MCF 10A (cell line): Measurements from ENCODE around the gene PCSK5. TPM values are rescaled to one million over a fixed set of nuclear protein-coding genes. Genes with fewer than 3 reads are reported as not detected.

Source experiments
- BruUV-seq: library from RNA; stranded (reverse); fragments of 400-500 nt; replicated peaks from 2 replicates; lab custom pipeline; 2021; lab: Mats Ljungman, UMichigan
- CTCF ChIA-PET: fragments of 300-600 bp; sonication (Branson Sonifier 250); formaldehyde crosslinking; extraction: SDS; loops from one replicate; lab custom pipeline; 2021; ENCODE audit warnings: antibody characterized with exemption, inconsistent platforms; lab: Yijun Ruan, JAX
- POLR2A ChIA-PET: fragments of 300-600, 350-650 bp; sonication (Branson Sonifier 250); formaldehyde crosslinking; extraction: SDS; loops from one replicate; lab custom pipeline; 2020; ENCODE audit warnings: antibody characterized with exemption, inconsistent platforms; lab: Yijun Ruan, JAX
- DNase-seq: peaks from one replicate; pipeline ENCODE4 v3.0.0-alpha.2; 2018; ENCODE audit not compliant: unreplicated experiment
- H3K27ac Mint-ChIP-seq: one replicate; pipeline ENCODE4 v1.8.0; 2022; ENCODE audit warnings: mild to moderate bottlenecking, low read depth, mixed read lengths; ENCODE audit not compliant: unreplicated experiment
- H3K27me3 Mint-ChIP-seq: one replicate; pipeline ENCODE4 v1.8.0; 2022; ENCODE audit warnings: mixed read lengths; ENCODE audit not compliant: insufficient read depth, unreplicated experiment
- H3K36me3 Mint-ChIP-seq: one replicate; pipeline ENCODE4 v1.8.0; 2022; ENCODE audit warnings: mild to moderate bottlenecking, moderate library complexity, mixed read lengths; ENCODE audit not compliant: insufficient read depth, unreplicated experiment
- H3K4me1 Mint-ChIP-seq: one replicate; pipeline ENCODE4 v1.8.0; 2022; ENCODE audit warnings: mixed read lengths; ENCODE audit not compliant: insufficient read depth, unreplicated experiment
- H3K4me3 Mint-ChIP-seq: one replicate; pipeline ENCODE4 v1.8.0; 2022; ENCODE audit warnings: mild to moderate bottlenecking, moderate library complexity, mixed read lengths; ENCODE audit not compliant: unreplicated experiment
- H3K9me3 Mint-ChIP-seq: one replicate; pipeline ENCODE4 v1.8.0; 2022; ENCODE audit warnings: mixed read lengths; ENCODE audit not compliant: unreplicated experiment
- intact Hi-C: fragments of 100-400 bp; cut with micrococcal nuclease; formaldehyde crosslinking; loops from 2 replicates; pipeline ENCODE4 v1.14.1; 2022
- total RNA-seq: library from RNA; stranded (reverse); gene quantifications from 2 replicates; pipeline ENCODE4 v1.2.3, GENCODE V29; 2022
- TF ChIP-seq, protein P1 (sequence below): fragments of 200-600 bp; IDR thresholded peaks from one replicate; pipeline ENCODE4 v1.8.0; 2022; ENCODE audit warnings: antibody characterized with exemption, mild to moderate bottlenecking; ENCODE audit not compliant: unreplicated experiment

Gene PCSK5
- total RNA-seq, 1 experiment from 2014 or later = not detected

GRCh38 chr9:75946766-75947165 is 56.3 kb downstream of the PCSK5 start:
- ChIA-PET POLR2A (no interaction called here), CTCF (interaction anchor here (0.5 to 0.6 kb wide), 2 partner anchors 681 to 716 kb away, joined by 3 read pairs; no protein-coding TSS in a partner anchor)

DNA sequence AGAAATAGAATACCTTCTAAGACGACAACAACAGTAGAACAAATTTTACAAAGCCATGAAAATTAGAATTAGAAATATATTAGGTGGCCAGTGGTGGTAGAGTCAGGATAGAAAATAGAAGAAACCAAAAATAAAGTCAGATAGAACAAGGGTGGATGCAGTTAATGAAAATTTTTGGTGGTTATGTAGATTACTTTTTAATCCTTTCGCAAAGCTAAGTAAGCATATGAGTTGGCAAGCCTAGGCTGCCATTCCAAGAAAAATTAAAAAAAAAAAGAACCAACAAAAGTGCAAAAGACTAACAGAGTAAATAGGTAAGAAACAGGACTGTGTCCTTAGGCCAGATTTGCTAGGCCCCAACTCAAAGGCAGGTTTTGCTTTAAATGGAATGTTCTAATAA is 56.8 kb downstream of the PCSK5 start:
- H3K9me3 Mint-ChIP-seq = peaks cover 37% of the 10 kb centered on the region
- H3K4me3 Mint-ChIP-seq = no peak overlapping the region
- BruUV-seq = no TSS peak
- no peaks in the 10 kb centered on the region for H3K4me1 Mint-ChIP-seq
- intact Hi-C loops = no loop called here
- no peak overlapping the region for H3K27ac Mint-ChIP-seq
- TF ChIP-seq, protein P1, sequence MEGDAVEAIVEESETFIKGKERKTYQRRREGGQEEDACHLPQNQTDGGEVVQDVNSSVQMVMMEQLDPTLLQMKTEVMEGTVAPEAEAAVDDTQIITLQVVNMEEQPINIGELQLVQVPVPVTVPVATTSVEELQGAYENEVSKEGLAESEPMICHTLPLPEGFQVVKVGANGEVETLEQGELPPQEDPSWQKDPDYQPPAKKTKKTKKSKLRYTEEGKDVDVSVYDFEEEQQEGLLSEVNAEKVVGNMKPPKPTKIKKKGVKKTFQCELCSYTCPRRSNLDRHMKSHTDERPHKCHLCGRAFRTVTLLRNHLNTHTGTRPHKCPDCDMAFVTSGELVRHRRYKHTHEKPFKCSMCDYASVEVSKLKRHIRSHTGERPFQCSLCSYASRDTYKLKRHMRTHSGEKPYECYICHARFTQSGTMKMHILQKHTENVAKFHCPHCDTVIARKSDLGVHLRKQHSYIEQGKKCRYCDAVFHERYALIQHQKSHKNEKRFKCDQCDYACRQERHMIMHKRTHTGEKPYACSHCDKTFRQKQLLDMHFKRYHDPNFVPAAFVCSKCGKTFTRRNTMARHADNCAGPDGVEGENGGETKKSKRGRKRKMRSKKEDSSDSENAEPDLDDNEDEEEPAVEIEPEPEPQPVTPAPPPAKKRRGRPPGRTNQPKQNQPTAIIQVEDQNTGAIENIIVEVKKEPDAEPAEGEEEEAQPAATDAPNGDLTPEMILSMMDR = no peak
- CTCF ChIA-PET = interaction anchor here (0.5 kb wide), 1 partner anchor 716 kb away, joined by 3 read pairs; no protein-coding TSS in a partner anchor
- no peaks in the 10 kb centered on the region for H3K27me3 Mint-ChIP-seq
- DNase-seq = no peak
- no peaks in the 10 kb centered on the region for H3K36me3 Mint-ChIP-seq
- POLR2A ChIA-PET = no interaction called here

More at GRCh38 chr9:75946766-75947165, 56.3 kb downstream of the PCSK5 start:
- Mint-ChIP-seq H3K27ac (no peak overlapping the region), H3K36me3 (no peaks in the 10 kb centered on the region), H3K27me3 (no peaks in the 10 kb centered on the region), H3K4me3 (no peak overlapping the region), H3K4me1 (no peaks in the 10 kb centered on the region), H3K9me3 (peaks cover 34% of the 10 kb centered on the region)
- no peak for DNase-seq
- intact Hi-C loops = no loop called here
- no TSS peak for BruUV-seq
- TF ChIP-seq, protein P1 = no peak

GRCh38 chr9:75950998-75951397 is 60.5 kb downstream of the PCSK5 start:
- POLR2A ChIA-PET = no interaction called here
- Mint-ChIP-seq H3K4me3 (no peak overlapping the region), H3K4me1 (no peaks in the 10 kb centered on the region), H3K27ac (no peak overlapping the region), H3K36me3 (no peaks in the 10 kb centered on the region), H3K27me3 (no peaks in the 10 kb centered on the region), H3K9me3 (peaks cover 28% of the 10 kb centered on the region)
- TF ChIP-seq, protein P1 = no peak
- no TSS peak for BruUV-seq
- CTCF ChIA-PET = interaction anchor here (0.7 kb wide), 2 partner anchors 310 to 484 kb away, joined by 4 read pairs; no protein-coding TSS in a partner anchor
- DNase-seq = no peak
- intact Hi-C loops = no loop called here

GRCh38 chr9:75953218-75953617 is 62.7 kb downstream of the PCSK5 start:
- no peak overlapping the region for H3K27ac Mint-ChIP-seq
- H3K36me3 Mint-ChIP-seq = no peaks in the 10 kb centered on the region
- H3K9me3 Mint-ChIP-seq = peaks cover 19% of the 10 kb centered on the region
- TF ChIP-seq, protein P1 = no peak
- H3K4me1 Mint-ChIP-seq = no peaks in the 10 kb centered on the region
- CTCF ChIA-PET = no interaction called here
- DNase-seq = peak; percentile 11
- intact Hi-C loops = no loop called here
- H3K4me3 Mint-ChIP-seq = no peak overlapping the region
- H3K27me3 Mint-ChIP-seq = no peaks in the 10 kb centered on the region
- BruUV-seq = no TSS peak
- POLR2A ChIA-PET = interaction anchor here (0.7 kb wide), 1 partner anchor 446 kb away, joined by 3 read pairs; no protein-coding TSS in a partner anchor
